Calu3 (cell line): ENCODE measurements around the gene LCN10. TPM values are rescaled to one million over a fixed set of nuclear protein-coding genes. Genes with fewer than 3 reads are reported as not detected.
A peak's percentile ranks its signal among the peaks of the same experiment; 100 is the strongest.

Experiments
- Bru-seq: library from RNA; stranded (reverse); fragments of 400-500 nt; gene quantifications from one replicate; lab custom pipeline; 2021; lab: Mats Ljungman, UMichigan
- BruChase-seq, 2 experiments: library from RNA; stranded (reverse); fragments of 400-500 nt; gene quantifications; one replicate each; lab custom pipeline; 2021; lab: Mats Ljungman, UMichigan
- BruUV-seq: library from RNA; stranded (reverse); fragments of 400-500 nt; replicated peaks from 2 replicates; lab custom pipeline; 2021; lab: Mats Ljungman, UMichigan
- CTCF ChIA-PET: fragments of 300-600 bp; sonication (Branson Sonifier 250); formaldehyde crosslinking; loops from one replicate; lab custom pipeline; 2022; ENCODE audit warnings: antibody characterized with exemption; lab: Charles Lee
- DNase-seq: peaks from one replicate; pipeline ENCODE4 v3.0.0; 2022
- H3K27ac Mint-ChIP-seq: one replicate; pipeline ENCODE4 v1.8.0; 2022; ENCODE audit warnings: mixed read lengths; ENCODE audit not compliant: unreplicated experiment
- H3K27me3 Mint-ChIP-seq: one replicate; pipeline ENCODE4 v1.8.0; 2022; ENCODE audit warnings: mixed read lengths; ENCODE audit not compliant: unreplicated experiment
- H3K36me3 Mint-ChIP-seq: one replicate; pipeline ENCODE4 v1.8.0; 2022; ENCODE audit warnings: mild to moderate bottlenecking, moderate library complexity, mixed read lengths; ENCODE audit not compliant: insufficient read depth, unreplicated experiment
- H3K4me1 Mint-ChIP-seq: one replicate; pipeline ENCODE4 v1.8.0; 2022; ENCODE audit warnings: mild to moderate bottlenecking, low read depth, mixed read lengths; ENCODE audit not compliant: unreplicated experiment
- H3K4me3 Mint-ChIP-seq: one replicate; pipeline ENCODE4 v1.8.0; 2022; ENCODE audit warnings: mild to moderate bottlenecking, low read depth, moderate library complexity, mixed read lengths; ENCODE audit not compliant: unreplicated experiment
- H3K9me3 Mint-ChIP-seq: one replicate; pipeline ENCODE4 v1.8.0; 2022; ENCODE audit warnings: low read depth, mixed read lengths; ENCODE audit not compliant: unreplicated experiment
- CTCF ChIP-seq: fragments of 200-600 bp; IDR thresholded peaks from one replicate; pipeline ENCODE4 v1.8.0; 2022; ENCODE audit warnings: antibody characterized with exemption; ENCODE audit not compliant: unreplicated experiment
- intact Hi-C: fragments of 100-400 bp; cut with micrococcal nuclease; formaldehyde crosslinking; loops from one replicate; pipeline ENCODE4 v1.10.0; 2022; ENCODE audit not compliant: unreplicated experiment
- long read RNA-seq: library from polyadenylated mRNA; stranded (forward); transcript quantifications from one replicate; pipeline ENCODE4 v2.0.0, GENCODE V29; 2022
- total RNA-seq: library from RNA; stranded (reverse); gene quantifications from 2 replicates; pipeline ENCODE4 v1.2.3, GENCODE V29; 2022

LCN10 gene
- 0.33 and 1.9 TPM in 2 replicates for total RNA-seq
- Bru-seq, nascent RNA: not detected
- not detected for BruChase-seq, experiment 1, labeled RNA remaining after a 6-hour chase
- BruChase-seq, experiment 2, labeled RNA remaining after a 2-hour chase: not detected
- long read RNA-seq: 0 reads

DNA sequence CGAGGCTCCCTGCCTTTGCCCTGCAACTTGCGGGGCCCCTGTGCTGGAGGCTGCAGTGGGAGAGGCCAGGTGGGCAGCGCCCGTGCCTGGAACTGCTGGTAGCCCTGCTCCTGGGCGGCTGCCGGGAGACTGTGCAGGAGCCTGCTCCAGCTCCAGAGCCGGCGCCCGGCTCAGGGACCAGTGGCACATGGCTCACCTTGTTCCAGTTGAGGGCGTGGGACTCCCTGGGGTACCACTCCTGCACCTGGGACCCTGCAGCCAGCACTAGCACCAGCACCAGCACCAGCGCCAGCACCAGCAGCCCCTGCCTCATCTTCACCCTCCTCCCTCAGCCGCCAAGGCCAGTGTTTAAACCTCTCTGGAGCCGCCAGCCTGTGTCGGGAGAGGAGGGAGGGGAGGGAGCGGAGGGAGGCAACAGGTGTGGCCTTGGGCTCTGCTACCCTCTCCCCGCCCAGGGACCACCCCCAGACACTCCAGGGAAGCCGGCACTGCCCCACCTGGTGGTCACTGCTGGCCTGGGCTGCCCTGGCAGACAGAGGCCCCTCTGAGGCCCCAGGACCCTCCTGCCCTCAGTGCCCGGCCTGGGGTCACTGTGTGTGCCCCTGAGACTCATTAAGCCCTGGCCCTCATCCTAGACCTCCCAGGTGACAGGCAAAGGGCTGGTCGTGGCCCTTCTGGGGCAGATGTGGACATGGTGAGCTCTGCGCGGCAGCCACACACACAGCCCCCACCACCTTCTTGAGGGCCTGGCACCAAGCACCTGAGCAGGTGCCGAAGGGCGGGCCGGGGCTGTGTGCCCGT lies at the start of gene LCN10:
TSS of gene LCN10 (minus strand) at position 350 of the 801 bp plus-strand sequence. CDS start at position 313, 37 bp downstream.
- BruUV-seq: no TSS peak
- H3K4me1 Mint-ChIP-seq: no peaks in the 10 kb centered on the region
- TF ChIP-seq CTCF: peak; percentile 27
- CTCF ChIA-PET: no interaction called here
- intact Hi-C loops: no loop called here
- DNase-seq: peak; percentile 43
- no peaks in the 10 kb centered on the region for H3K36me3 Mint-ChIP-seq
- no peaks in the 10 kb centered on the region for H3K9me3 Mint-ChIP-seq
- peak within 1 kb of the TSS; percentile 37 for H3K4me3 Mint-ChIP-seq
- peaks cover 69% of the 10 kb centered on the region for H3K27me3 Mint-ChIP-seq
- H3K27ac Mint-ChIP-seq: no peak within 1 kb of the TSS

DNA sequence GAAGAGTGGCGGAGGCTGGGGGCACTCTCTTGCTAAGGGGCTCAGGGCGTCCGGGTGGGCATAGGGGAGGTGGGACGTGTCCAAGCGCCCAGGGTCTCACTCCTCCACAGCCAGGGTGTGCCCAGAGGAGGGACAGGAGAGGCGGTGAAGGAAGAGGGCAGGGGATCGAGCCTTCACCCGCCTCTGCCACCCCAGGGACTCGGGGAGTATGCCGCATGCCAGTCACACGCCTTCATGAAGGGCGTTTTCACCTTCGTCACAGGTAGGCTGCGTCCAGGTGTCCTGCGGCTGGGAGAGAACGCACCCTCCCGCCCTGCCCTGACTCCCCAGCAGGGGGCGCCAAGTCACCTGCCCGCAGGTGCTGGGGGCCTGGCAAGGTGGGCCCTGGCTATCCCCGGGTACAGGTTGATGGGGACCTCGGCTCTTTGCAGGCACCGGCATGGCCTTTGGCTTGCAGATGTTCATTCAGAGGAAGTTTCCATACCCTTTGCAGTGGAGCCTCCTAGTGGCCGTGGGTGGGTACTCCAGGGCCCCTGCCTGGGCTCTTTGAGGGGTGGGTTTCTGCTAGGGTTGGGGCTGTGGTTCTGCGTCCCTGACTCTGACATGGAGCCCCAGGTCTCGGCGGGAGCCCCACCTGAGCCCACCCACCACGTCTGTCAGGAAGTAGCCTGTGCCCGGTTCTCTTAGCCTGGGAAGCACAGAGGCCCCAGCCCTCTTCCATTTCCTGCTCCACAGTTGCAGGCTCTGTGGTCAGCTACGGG lies 49.0 kb upstream of the LCN10 start:
- peaks cover 25% of the 10 kb centered on the region for H3K4me1 Mint-ChIP-seq
- peaks cover 12% of the 10 kb centered on the region for H3K27me3 Mint-ChIP-seq
- TF ChIP-seq CTCF: peak; percentile 98
- peak overlapping the region; percentile 52 for H3K27ac Mint-ChIP-seq
- BruUV-seq: TSS peak; percentile 26
- peak overlapping the region; percentile 72 for H3K4me3 Mint-ChIP-seq
- CTCF ChIA-PET: no interaction called here
- H3K36me3 Mint-ChIP-seq: peaks cover 36% of the 10 kb centered on the region
- intact Hi-C loops: no loop called here
- H3K9me3 Mint-ChIP-seq: no peaks in the 10 kb centered on the region
- DNase-seq: peak; percentile 64

DNA sequence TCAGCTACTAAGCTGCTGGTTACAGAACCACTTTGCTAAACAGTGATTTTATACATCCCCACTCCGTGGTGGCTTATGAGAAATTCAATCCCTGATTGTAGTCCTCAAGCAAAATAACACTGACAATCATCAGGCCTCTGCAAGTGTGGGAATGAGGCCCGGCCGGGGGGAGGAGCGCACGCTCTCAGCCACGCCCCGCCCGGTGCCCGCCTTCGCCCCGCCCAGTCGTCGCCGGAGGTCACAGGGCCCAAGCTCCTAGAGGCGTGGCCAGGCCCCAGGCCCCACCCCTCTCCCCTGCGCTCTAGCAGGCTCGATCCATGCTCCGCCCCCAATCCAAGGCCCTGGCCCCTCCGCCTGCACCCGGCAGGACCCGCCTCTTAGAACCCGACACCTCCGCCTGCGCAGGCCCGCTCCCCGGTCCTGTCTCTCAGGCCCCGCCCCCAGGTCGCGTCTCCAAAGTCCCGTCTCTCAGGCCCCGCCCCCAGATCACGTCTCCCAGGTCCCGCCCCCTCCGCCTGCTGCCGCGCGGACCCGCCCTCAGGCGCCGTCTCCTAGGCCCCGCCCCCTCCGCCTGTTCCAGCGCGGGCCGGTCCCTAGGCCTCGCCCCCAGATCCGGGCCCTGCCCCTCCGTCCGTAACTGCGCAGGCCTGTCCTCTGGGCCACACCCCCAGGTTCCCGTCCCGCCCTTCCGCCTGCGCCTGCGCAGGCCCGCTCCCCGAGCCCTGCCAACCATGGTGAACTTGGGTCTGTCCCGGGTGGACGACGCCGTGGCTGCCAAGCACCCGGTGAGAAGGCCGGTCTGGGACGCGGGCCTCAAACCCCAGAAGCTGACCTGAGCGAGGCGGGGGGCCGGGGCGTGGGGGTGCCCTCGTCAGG lies 48.1 kb upstream of the LCN10 start, which contains the start of gene TMEM141:
TSS of gene TMEM141 (plus strand) at position 705 of the 876 bp plus-strand sequence. CDS start at position 732, 27 bp downstream.
- peak; percentile 98 for DNase-seq
- CTCF ChIA-PET: interaction anchor here (0.6 to 1.0 kb wide), 5 partner anchors 8 to 339 kb away, joined by 3 to 5 read pairs (median 3); partner anchors contain the start of gene AJM1
- H3K36me3 Mint-ChIP-seq: peaks cover 36% of the 10 kb centered on the region
- H3K9me3 Mint-ChIP-seq: no peaks in the 10 kb centered on the region
- H3K4me3 Mint-ChIP-seq: peak within 1 kb of the TSS; percentile 72
- H3K27me3 Mint-ChIP-seq: peaks cover 3% of the 10 kb centered on the region
- intact Hi-C loops: no loop called here
- peaks cover 30% of the 10 kb centered on the region for H3K4me1 Mint-ChIP-seq
- BruUV-seq: no TSS peak
- TF ChIP-seq CTCF: no peak
- H3K27ac Mint-ChIP-seq: peak within 1 kb of the TSS; percentile 52
